Psoas muscle (tissue), 8 donors: Measurements from ENCODE around the gene TMEM72. TPM values are rescaled to one million over a fixed set of nuclear protein-coding genes. Genes with fewer than 3 reads are reported as not detected.

Experiments used
- ATAC-seq, 4 donors: fragments of 200-7000 bp; cut with Tn5 transposase; one replicate each; pipeline ENCODE4 v1.9.1; 2020; ENCODE audit warnings: moderate library complexity in 3 of 4, mild to moderate bottlenecking in 2 of 4
- DNase-seq, 2 donors: peaks; one replicate each; pipeline ENCODE4 v3.0.0-alpha.2; 2020
- H3K27ac ChIP-seq: fragments of 200-600 bp; one replicate; pipeline ENCODE4 v1.8.0; 2022
- H3K27me3 ChIP-seq, 3 donors: fragments of 200-600 bp in 1 of 3; one replicate each; pipeline versions ENCODE4 v1.6.1 to v1.8.0; 2013 to 2022; ENCODE audit warnings: low read length in 2 of 3, mild to moderate bottlenecking in 2 of 3, moderate library complexity in 1 of 3; ENCODE audit not compliant: insufficient read depth in 3 of 3
- H3K36me3 ChIP-seq, 2 donors: fragments of 200-600 bp in 1 of 2; one replicate each; pipeline versions ENCODE4 v1.6.1 to v1.8.0; 2013 to 2022; ENCODE audit warnings: low read depth in 1 of 2, mild to moderate bottlenecking in 1 of 2, moderate library complexity in 1 of 2; ENCODE audit not compliant: insufficient read depth in 1 of 2
- H3K4me1 ChIP-seq: fragments of 200-600 bp; one replicate; pipeline ENCODE4 v1.8.0; 2022
- H3K4me3 ChIP-seq: fragments of 200-600 bp; one replicate; pipeline ENCODE4 v1.8.0; 2022; ENCODE audit warnings: mild to moderate bottlenecking
- H3K9me3 ChIP-seq: fragments of 200-600 bp; one replicate; pipeline ENCODE4 v1.8.0; 2022
- CTCF ChIP-seq: fragments of 200-600 bp; IDR thresholded peaks from one replicate; pipeline ENCODE4 v1.8.0; 2022; ENCODE audit warnings: antibody characterized with exemption
- WGBS, 3 donors: extraction: QIAGEN DNeasy Blood & Tissue Kit; methylation state at CpG; one replicate each; pipeline versions ENCODE4 v1.1.6 to v1.1.7; 2013; 5-methylcytosine and 5-hydroxymethylcytosine counted together
- intact Hi-C, 2 donors: fragments of 100-400 bp; cut with DNase I; formaldehyde crosslinking; loops; one replicate each; pipeline versions ENCODE4 v1.11.0 to v1.14.2; 2022
- polyA plus RNA-seq, 3 donors: library from polyadenylated mRNA; stranded (reverse); fragments of 200-250 nt; gene quantifications; one replicate each; pipeline ENCODE4 v1.2.3, GENCODE V29; 2013
- total RNA-seq, 4 donors: library from RNA; stranded (reverse); fragmentation: NEBNext Ultra II Directional in 2 of 4; extraction: Animal tissue kit (Norgen Biotek cat#: 25700) in 2 of 4; gene quantifications; one replicate each; pipeline versions ENCODE4 v1.2.1 to v1.2.4, GENCODE V29; 2021 to 2023
- donor health status: healthy with polysubstance abuse.
- donor health status: DM: no; HTN: no; CAD: no; lungs with moderate emphysema.
- donor health status: Bipolar disorder and iron deficiency.
- donor health status: healthy.
- donor health status: DM: yes; HTN: yes; CAD: no.
- donor health status: DM: no; HTN: no; CAD: no.
- donor health status: DM: no; HTN: no; CAD: no.
- donor health status: DM: yes; HTN: yes; CAD: no.

The TMEM72 gene
- total and polyA plus RNA-seq, 7 donors, result not detected

DNA sequence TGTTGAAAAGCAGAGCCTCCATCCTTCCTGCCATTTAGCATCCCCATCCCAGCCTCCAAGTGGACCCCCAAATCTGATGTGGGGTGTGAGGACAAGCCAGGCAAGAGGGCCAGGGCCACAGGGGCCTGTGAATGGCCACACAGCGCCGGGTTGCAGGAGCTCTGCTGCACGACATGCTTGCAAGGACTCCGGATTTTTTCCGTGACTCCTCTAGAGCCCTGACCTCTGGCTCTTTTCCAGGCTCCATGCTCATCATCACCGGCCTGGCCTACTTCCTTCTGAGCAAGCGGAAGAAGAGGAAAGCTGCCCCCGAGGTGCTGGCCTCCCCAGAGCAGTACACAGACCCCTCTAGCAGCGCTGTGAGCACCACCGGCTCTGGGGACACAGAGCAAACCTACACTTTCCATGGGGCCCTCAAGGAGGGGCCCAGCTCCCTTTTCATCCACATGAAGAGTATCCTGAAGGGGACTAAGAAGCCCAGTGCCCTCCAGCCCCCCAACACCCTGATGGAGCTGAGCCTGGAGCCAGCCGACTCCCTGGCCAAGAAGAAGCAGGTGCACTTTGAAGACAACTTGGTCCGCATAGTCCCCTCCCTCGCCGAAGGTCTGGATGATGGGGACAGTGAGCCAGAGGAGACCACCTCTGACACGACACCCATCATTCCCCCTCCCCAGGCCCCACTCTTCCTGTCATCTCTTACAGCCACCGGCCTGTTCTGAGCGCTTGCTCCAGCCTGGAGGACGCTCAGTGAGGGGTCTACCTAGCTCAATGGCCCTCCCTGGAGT is 23.5 kb downstream of the TMEM72 start:
- no peaks in the 10 kb centered on the region for H3K36me3 ChIP-seq
- peaks cover 18% of the 10 kb centered on the region for H3K4me1 ChIP-seq
- H3K27ac ChIP-seq, result peak overlapping the region; percentile 41
- H3K4me3 ChIP-seq, result no peak overlapping the region
- intact Hi-C loops, result no loop called here
- H3K9me3 ChIP-seq, result no peaks in the 10 kb centered on the region
- TF ChIP-seq CTCF, result no peak
- ATAC-seq (no peak), DNase-seq (peak in 1 of 2 donors; percentile 61)
- H3K27me3 ChIP-seq, result no peaks in the 10 kb centered on the region
- WGBS, 3 donors, result 65 to 70% (median 67%) methylated on average over 18 of the region's 18 CpGs

DNA sequence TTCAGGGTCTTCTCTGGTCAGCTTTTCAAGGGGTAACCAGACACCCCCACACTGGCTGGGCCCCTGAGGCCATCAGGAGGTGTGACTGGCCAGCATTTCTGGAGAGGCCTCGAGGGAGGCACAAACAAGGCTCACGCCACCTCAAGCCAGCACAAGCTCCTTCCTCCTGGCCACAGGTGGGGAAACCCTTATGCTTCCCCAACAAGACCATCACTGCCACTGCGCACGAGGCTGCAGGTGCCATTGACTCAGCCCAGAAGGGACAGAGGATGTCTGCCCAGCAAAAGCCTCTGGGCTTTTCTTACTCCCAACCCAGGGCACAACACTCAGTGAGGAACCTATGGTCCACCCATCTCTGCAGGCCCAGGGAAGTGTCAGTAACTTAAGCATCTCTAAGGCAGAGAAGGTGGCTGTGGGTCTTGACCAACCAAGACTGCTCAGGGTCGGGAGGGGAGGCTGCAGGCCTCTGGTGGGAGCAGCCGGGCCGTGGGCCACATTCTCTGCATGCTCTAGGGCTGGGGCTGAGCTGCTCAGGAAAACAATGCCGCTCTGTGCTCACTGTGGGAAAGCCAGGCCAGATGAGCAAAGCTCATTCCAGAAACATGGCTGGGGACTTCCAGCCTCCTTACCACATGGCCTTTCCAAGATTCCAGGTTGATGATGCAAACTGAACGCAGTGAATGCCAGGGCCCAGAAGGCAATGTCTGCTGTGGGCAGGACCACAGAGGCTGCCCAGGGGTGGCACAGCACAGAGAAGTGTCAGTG is 24.2 kb downstream of the TMEM72 start:
- DNase-seq (peak in 1 of 2 donors; percentile 78), ATAC-seq (peak; percentile 56 to 71 (median 68))
- TF ChIP-seq CTCF, result no peak
- WGBS, 3 donors, result 38 to 46% (median 41%) methylated on average over 9 of the region's 9 CpGs
- peaks cover 18% of the 10 kb centered on the region for H3K4me1 ChIP-seq
- H3K4me3 ChIP-seq, result no peak overlapping the region
- intact Hi-C loops, result no loop called here
- H3K9me3 ChIP-seq, result no peaks in the 10 kb centered on the region
- H3K27me3 ChIP-seq, result no peaks in the 10 kb centered on the region
- H3K27ac ChIP-seq, result peak overlapping the region; percentile 41
- H3K36me3 ChIP-seq, result no peaks in the 10 kb centered on the region

GRCh38 chr10:44935966-44936295 is 24.8 kb downstream of the TMEM72 start:
- H3K4me1 ChIP-seq, result peaks cover 18% of the 10 kb centered on the region
- DNase-seq, result no peak
- no peak for TF ChIP-seq CTCF
- no peaks in the 10 kb centered on the region for H3K36me3 ChIP-seq
- no peaks in the 10 kb centered on the region for H3K9me3 ChIP-seq
- intact Hi-C loops, result no loop called here
- H3K27ac ChIP-seq, result peak overlapping the region; percentile 41
- H3K4me3 ChIP-seq, result no peak overlapping the region
- 26 to 34% (median 26%) methylated on average over 3 of the region's 3 CpGs for WGBS, 3 donors
- no peak for ATAC-seq
- no peaks in the 10 kb centered on the region for H3K27me3 ChIP-seq

- intact Hi-C loops, result no loop called here
- no peak for DNase-seq
- WGBS, 3 donors, result 80 to 90% (median 85%) methylated on average over 7 of the region's 7 CpGs
- Histone ChIP-seq H3K9me3 (no peaks in the 10 kb centered on the region), H3K36me3 (no peaks in the 10 kb centered on the region), H3K27ac (peak overlapping the region; percentile 41), H3K4me3 (no peak overlapping the region), H3K4me1 (peaks cover 18% of the 10 kb centered on the region), H3K27me3 (no peaks in the 10 kb centered on the region)
- no peak for TF ChIP-seq CTCF
- no peak for ATAC-seq
These were observed 25.3 kb downstream of the TMEM72 start for GRCh38 chr10:44936314-44936975.
